Endothelial cell of umbilical vein (primary cell): ENCODE results near the gene EHD1. TPM values are rescaled to one million over a fixed set of nuclear protein-coding genes. Genes with fewer than 3 reads are reported as not detected.

ENCODE experiments used
- BruUV-seq: library from RNA; stranded (reverse); fragments of 400-500 nt; replicated peaks from 2 replicates; lab custom pipeline; 2021; lab: Mats Ljungman, UMichigan
- CTCF ChIA-PET: fragments of 300-600, 350-600 bp; sonication (Branson Sonifier 250); formaldehyde crosslinking; loops from one replicate; lab custom pipeline; 2021; ENCODE audit warnings: antibody characterized with exemption, inconsistent platforms; lab: Charles Lee
- POLR2A ChIA-PET: fragments of 300-600, 350-600 bp; sonication (Branson Sonifier 250); formaldehyde crosslinking; loops from one replicate; lab custom pipeline; 2021; ENCODE audit warnings: antibody characterized with exemption, inconsistent platforms; lab: Charles Lee
- DNase-seq: peaks from one replicate; pipeline ENCODE4 v3.0.0-alpha.2; 2011; ENCODE audit warnings: low read depth, low spot score
- FAIRE-seq: peaks from 2 replicates; lab custom pipeline; 2011; peaks lifted over from hg19 to GRCh38; lab: Jason Lieb, UNC
- H2AFZ ChIP-seq: 2 replicates; pipeline ENCODE4 v1.6.0; 2012; ENCODE audit warnings: low read depth, low read length, control low read depth, inconsistent platforms
- H3K27ac ChIP-seq: 2 replicates; pipeline ENCODE4 v1.5.1; 2011; ENCODE audit warnings: low read depth, mild to moderate bottlenecking, control low read depth, low read length, moderate library complexity; ENCODE audit not compliant: insufficient read depth
- H3K27me3 ChIP-seq, 2 experiments: 2 replicates each; pipeline versions ENCODE4 v1.6.0 to v1.6.1; 2011; ENCODE audit warnings: low read length in 2 of 2, mixed read lengths in 1 of 2; ENCODE audit not compliant: control insufficient read depth in 2 of 2, insufficient read depth in 2 of 2
- H3K36me3 ChIP-seq, 2 experiments: 2 replicates in 1 of 2; 3 replicates in 1 of 2; pipeline ENCODE4 v1.5.1; 2011; ENCODE audit warnings: low read length in 2 of 2, mild to moderate bottlenecking in 1 of 2, moderate library complexity in 1 of 2; ENCODE audit not compliant: control insufficient read depth in 2 of 2, insufficient read depth in 2 of 2; ENCODE audit errors: extremely low read depth in 1 of 2
- H3K4me1 ChIP-seq: 3 replicates; pipeline ENCODE4 v1.5.1; 2011; ENCODE audit warnings: mild to moderate bottlenecking, low read length; ENCODE audit not compliant: control insufficient read depth, insufficient read depth; ENCODE audit errors: extremely low read depth
- H3K4me2 ChIP-seq: 2 replicates; pipeline ENCODE4 v1.6.1; 2011; ENCODE audit warnings: low read length, control low read depth, mixed read lengths; ENCODE audit not compliant: insufficient read depth
- H3K4me3 ChIP-seq, 3 experiments: fragments of 200-600 bp in 1 of 3; sonication (generic), shearing (Covaris generic) in 1 of 3; replicated peaks in 1 of 3; 2 replicates each; pipeline ENCODE4 v1.5.1; 2011 to 2016; ENCODE audit warnings: control low read depth in 3 of 3, low read length in 3 of 3, mild to moderate bottlenecking in 2 of 3, inconsistent platforms in 1 of 3, low read depth in 1 of 3, moderate library complexity in 1 of 3; ENCODE audit not compliant: insufficient read depth in 1 of 3
- H3K79me2 ChIP-seq: 2 replicates; pipeline ENCODE4 v1.6.0; 2012; ENCODE audit warnings: low read length, inconsistent platforms; ENCODE audit not compliant: control insufficient read depth, insufficient read depth
- H3K9ac ChIP-seq: replicated peaks from 2 replicates; pipeline ENCODE3; 2011; ENCODE audit warnings: low read length, control low read depth; ENCODE audit not compliant: insufficient read depth; ENCODE audit errors: extremely low read depth
- H3K9me1 ChIP-seq: replicated peaks from 3 replicates; pipeline ENCODE4 v1.6.0; 2011; ENCODE audit warnings: mild to moderate bottlenecking, low read length; ENCODE audit not compliant: control insufficient read depth, insufficient read depth; ENCODE audit errors: extremely low read depth
- H3K9me3 ChIP-seq: replicated peaks from 2 replicates; pipeline ENCODE4 v1.5.1; 2012; ENCODE audit warnings: low read length, inconsistent platforms; ENCODE audit not compliant: control insufficient read depth, insufficient read depth
- H4K20me1 ChIP-seq: replicated peaks from 2 replicates; pipeline ENCODE3; 2011; ENCODE audit warnings: mild to moderate bottlenecking, low read length; ENCODE audit not compliant: control insufficient read depth, insufficient read depth; ENCODE audit errors: extremely low read depth
- EZH2 ChIP-seq: IDR thresholded peaks from 2 replicates; pipeline ENCODE4 v1.6.1; 2012; ENCODE audit warnings: borderline replicate concordance, low read depth, mild to moderate bottlenecking, moderate library complexity, low read length, inconsistent platforms; ENCODE audit not compliant: severe bottlenecking
- FOS ChIP-seq: IDR thresholded peaks from 2 replicates; pipeline ENCODE4 v1.6.1; 2011; ENCODE audit warnings: mild to moderate bottlenecking, low read length, moderate library complexity, borderline replicate concordance; ENCODE audit not compliant: insufficient read depth
- GATA2 ChIP-seq: IDR thresholded peaks from 2 replicates; pipeline ENCODE4 v1.7.0; 2011; ENCODE audit warnings: low read depth, mild to moderate bottlenecking, moderate library complexity, mixed read lengths, low read length; ENCODE audit not compliant: insufficient read length, insufficient read depth
- JUN ChIP-seq: IDR thresholded peaks from 2 replicates; pipeline ENCODE4 v1.6.1; 2011; ENCODE audit warnings: borderline replicate concordance, low read depth; ENCODE audit not compliant: insufficient read length, insufficient read depth
- MYC ChIP-seq: IDR thresholded peaks from one replicate; pipeline ENCODE4 v1.6.1; 2011; ENCODE audit warnings: mild to moderate bottlenecking, low read depth, low read length
- POLR2A ChIP-seq: IDR thresholded peaks from 2 replicates; pipeline ENCODE4 v1.6.1; 2012; ENCODE audit warnings: low read depth, mild to moderate bottlenecking, control low read depth, low read length
- POLR2AphosphoS5 ChIP-seq: IDR thresholded peaks from 2 replicates; pipeline ENCODE4 v1.6.1; 2012; ENCODE audit warnings: low read depth, mild to moderate bottlenecking, control low read depth, low read length, moderate library complexity; ENCODE audit not compliant: insufficient read depth
- dilution Hi-C: fragments of 300-500 bp; cut with MboI; formaldehyde crosslinking; loops from one replicate; pipeline ENCODE4 v1.15.0; 2019; ENCODE audit warnings: low sequenced_read_pairs; ENCODE audit not compliant: extremely low pct_ligation_motif_present
- intact Hi-C: fragments of 100-400 bp; cut with micrococcal nuclease; formaldehyde crosslinking; loops from one replicate; pipeline ENCODE4 v1.10.0; 2022
- polyA plus RNA-seq, 4 experiments: library from polyadenylated mRNA; depleted of rRNA in 3 of 4; stranded (reverse) in 3 of 4; unstranded in 1 of 4; fragments of >200 nt; gene quantifications; 2 replicates each; pipeline versions ENCODE4 v1.2.1 to v1.2.3, GENCODE V29; 2011 to 2012; ENCODE audit warnings: missing spikeins in 1 of 4
- total RNA-seq: library from RNA; stranded (reverse); gene quantifications from 2 replicates; pipeline ENCODE4 v1.2.3, GENCODE V29; 2021
- TF ChIP-seq, protein P1 (sequence below), 2 donors: IDR thresholded peaks; 1 replicate in 1 of 2; 2 replicates in 1 of 2; pipeline ENCODE4 v1.5.1; 2011; ENCODE audit warnings: low read length in 2 of 2, mild to moderate bottlenecking in 2 of 2, moderate library complexity in 2 of 2, control low read depth in 1 of 2, inconsistent platforms in 1 of 2, low read depth in 1 of 2; ENCODE audit not compliant: insufficient read depth in 1 of 2; ENCODE audit errors: extremely low read depth in 1 of 2
- TF ChIP-seq, protein P2 (sequence below): IDR thresholded peaks from 2 replicates; pipeline ENCODE4 v1.6.1; 2011; ENCODE audit not compliant: insufficient read depth, insufficient read length

Gene EHD1
- total and polyA plus RNA-seq, 2 donors (not counting 3 experiments of a cell fraction or from before 2014, with no cell fraction given): 109 to 136 TPM

DNA sequence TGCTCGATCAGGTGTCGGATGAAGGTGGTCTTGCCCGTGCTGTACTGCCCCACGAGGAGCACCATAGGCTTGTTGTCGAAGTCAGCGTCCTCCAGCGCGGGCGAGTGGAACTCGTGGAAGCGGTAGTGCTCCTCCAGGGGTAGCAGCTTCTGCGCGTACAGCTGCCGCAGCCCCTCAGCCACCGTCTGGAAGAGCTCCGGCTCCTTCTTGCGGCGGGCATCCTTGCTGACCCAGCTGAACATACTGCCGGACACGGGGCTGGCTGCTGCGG, 263 bp downstream of the EHD1 start:
- BruUV-seq: TSS peak; percentile 59

More for the DNA sequence above, 263 bp downstream of the EHD1 start:
- intact Hi-C loops: loop anchor here (1.0 kb wide), 5 partner anchors 9 to 39 kb away; partner anchors contain the start of gene ATG2A
- TF ChIP-seq JUN: no peak
- no peak for TF ChIP-seq POLR2A
- no peak for TF ChIP-seq EZH2
- TF ChIP-seq GATA2: no peak
- TF ChIP-seq, protein P1, sequence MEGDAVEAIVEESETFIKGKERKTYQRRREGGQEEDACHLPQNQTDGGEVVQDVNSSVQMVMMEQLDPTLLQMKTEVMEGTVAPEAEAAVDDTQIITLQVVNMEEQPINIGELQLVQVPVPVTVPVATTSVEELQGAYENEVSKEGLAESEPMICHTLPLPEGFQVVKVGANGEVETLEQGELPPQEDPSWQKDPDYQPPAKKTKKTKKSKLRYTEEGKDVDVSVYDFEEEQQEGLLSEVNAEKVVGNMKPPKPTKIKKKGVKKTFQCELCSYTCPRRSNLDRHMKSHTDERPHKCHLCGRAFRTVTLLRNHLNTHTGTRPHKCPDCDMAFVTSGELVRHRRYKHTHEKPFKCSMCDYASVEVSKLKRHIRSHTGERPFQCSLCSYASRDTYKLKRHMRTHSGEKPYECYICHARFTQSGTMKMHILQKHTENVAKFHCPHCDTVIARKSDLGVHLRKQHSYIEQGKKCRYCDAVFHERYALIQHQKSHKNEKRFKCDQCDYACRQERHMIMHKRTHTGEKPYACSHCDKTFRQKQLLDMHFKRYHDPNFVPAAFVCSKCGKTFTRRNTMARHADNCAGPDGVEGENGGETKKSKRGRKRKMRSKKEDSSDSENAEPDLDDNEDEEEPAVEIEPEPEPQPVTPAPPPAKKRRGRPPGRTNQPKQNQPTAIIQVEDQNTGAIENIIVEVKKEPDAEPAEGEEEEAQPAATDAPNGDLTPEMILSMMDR (IDR thresholded peaks at IDR 0.05; ENCODE audit: extremely low read depth in 1 of 2, insufficient read depth in 1 of 2, low read depth in 1 of 2, low read length in 2 of 2): no peak
- no peak for TF ChIP-seq MYC
- TF ChIP-seq, protein P2, sequence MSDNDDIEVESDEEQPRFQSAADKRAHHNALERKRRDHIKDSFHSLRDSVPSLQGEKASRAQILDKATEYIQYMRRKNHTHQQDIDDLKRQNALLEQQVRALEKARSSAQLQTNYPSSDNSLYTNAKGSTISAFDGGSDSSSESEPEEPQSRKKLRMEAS: no peak
- TF ChIP-seq FOS: no peak
- no peak for TF ChIP-seq POLR2AphosphoS5
- peak overlapping the region; percentile 0 for H3K27ac ChIP-seq
- H4K20me1 ChIP-seq: no peaks in the 10 kb centered on the region
- H3K9ac ChIP-seq: peak overlapping the region; percentile 49
- no peak overlapping the region for H2AFZ ChIP-seq
- POLR2A ChIA-PET: interaction anchor here (0.6 to 3.9 kb wide), 9 partner anchors 9 to 177 kb away, joined by 3 to 45 read pairs (median 5); no protein-coding TSS in a partner anchor
- peaks cover 22% of the 10 kb centered on the region for H3K4me1 ChIP-seq
- H3K36me3 ChIP-seq: peaks cover 0 to 6% of the 10 kb centered on the region in 2 experiments
- no peak for DNase-seq
- dilution Hi-C loops: no loop called here
- no peaks in the 10 kb centered on the region for H3K27me3 ChIP-seq
- no peak overlapping the region for H3K4me2 ChIP-seq
- no peaks in the 10 kb centered on the region for H3K9me3 ChIP-seq
- FAIRE-seq: no peak
- H3K9me1 ChIP-seq: no peaks in the 10 kb centered on the region
- peak overlapping the region; percentile 30 to 74 (median 63) for H3K4me3 ChIP-seq
- H3K79me2 ChIP-seq: peaks cover 45% of the 10 kb centered on the region
- CTCF ChIA-PET: interaction anchor here (1.3 to 5.2 kb wide), 6 partner anchors 9 to 91 kb away, joined by 4 to 77 read pairs (median 26); no protein-coding TSS in a partner anchor
